Retinal pigment epithelial cell (primary cell): ENCODE results near the gene PAX6.

Source experiments
- DNase-seq: peaks from one replicate; pipeline ENCODE4 v3.0.0-alpha.2; 2010; ENCODE audit warnings: low read depth
- H3K4me3 ChIP-seq: 2 replicates; pipeline ENCODE4 v1.5.1; 2011; ENCODE audit warnings: mild to moderate bottlenecking, low read length, control low read depth, moderate library complexity
- TF ChIP-seq, protein P1 (sequence below): conservative IDR thresholded peaks from 2 replicates; pipeline ENCODE4 v1.5.1; 2011; ENCODE audit warnings: low read depth, low read length, control low read depth, inconsistent platforms

Gene PAX6

GRCh38 chr11:31783252-31783651, 27.9 kb downstream of the PAX6 start:
- DNase-seq, result no peak
- TF ChIP-seq, protein P1, sequence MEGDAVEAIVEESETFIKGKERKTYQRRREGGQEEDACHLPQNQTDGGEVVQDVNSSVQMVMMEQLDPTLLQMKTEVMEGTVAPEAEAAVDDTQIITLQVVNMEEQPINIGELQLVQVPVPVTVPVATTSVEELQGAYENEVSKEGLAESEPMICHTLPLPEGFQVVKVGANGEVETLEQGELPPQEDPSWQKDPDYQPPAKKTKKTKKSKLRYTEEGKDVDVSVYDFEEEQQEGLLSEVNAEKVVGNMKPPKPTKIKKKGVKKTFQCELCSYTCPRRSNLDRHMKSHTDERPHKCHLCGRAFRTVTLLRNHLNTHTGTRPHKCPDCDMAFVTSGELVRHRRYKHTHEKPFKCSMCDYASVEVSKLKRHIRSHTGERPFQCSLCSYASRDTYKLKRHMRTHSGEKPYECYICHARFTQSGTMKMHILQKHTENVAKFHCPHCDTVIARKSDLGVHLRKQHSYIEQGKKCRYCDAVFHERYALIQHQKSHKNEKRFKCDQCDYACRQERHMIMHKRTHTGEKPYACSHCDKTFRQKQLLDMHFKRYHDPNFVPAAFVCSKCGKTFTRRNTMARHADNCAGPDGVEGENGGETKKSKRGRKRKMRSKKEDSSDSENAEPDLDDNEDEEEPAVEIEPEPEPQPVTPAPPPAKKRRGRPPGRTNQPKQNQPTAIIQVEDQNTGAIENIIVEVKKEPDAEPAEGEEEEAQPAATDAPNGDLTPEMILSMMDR, result no peak
- no peak overlapping the region for H3K4me3 ChIP-seq

GRCh38 chr11:31782257-31782656, 28.9 kb downstream of the PAX6 start:
- no peak overlapping the region for H3K4me3 ChIP-seq
- TF ChIP-seq, protein P1, result no peak
- no peak for DNase-seq

DNA sequence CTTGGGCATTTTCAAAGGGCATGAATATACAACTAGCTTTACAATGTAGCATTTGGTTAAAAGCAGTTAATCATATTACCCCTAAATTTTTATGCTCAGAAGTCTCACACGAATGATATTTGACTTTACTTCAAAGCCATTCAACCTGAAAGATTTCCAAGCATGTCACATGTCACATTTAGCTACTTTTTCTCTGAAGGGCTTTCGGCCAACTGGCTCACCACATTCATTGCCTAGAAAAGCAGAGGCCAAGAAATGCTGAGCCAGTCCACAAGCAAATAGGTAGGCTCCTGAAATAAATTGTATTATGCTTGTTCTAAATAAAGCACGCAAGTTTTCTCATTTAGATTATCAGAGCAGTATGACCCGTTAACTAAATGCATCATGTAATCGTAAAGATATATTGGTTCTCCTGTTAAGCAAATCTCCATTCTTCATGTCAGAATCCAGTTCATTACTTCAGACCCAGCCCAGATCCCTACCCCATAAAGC, 30.6 kb downstream of the PAX6 start:
- DNase-seq, result peak; percentile 52
- no peak overlapping the region for H3K4me3 ChIP-seq
- TF ChIP-seq, protein P1, result no peak

DNA sequence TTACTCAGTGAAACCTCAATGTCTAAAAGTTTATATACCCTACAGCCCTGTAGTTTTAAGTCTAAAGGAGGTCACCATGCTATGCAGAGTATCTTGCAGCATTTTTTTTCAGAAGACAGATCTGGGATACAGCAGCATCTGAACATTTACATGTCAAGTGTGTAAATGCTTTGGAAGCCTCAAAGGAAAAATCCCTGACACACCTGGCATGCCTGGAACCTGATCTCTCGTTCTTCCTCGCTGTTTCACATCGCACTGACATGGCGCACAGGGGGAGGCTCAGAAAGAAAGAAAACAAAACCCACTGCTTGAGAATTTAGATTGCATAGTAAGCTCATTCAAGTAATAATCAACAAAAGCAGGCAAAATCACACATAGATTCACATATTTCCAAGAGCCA, 31.0 kb downstream of the PAX6 start:
- no peak overlapping the region for H3K4me3 ChIP-seq
- DNase-seq, result no peak
- TF ChIP-seq, protein P1, result no peak

GRCh38 chr11:31779374-31779791, 31.7 kb downstream of the PAX6 start:
- TF ChIP-seq, protein P1, result no peak
- H3K4me3 ChIP-seq, result no peak overlapping the region
- peak; percentile 57 for DNase-seq

GRCh38 chr11:31772412-31772811, 38.7 kb downstream of the PAX6 start:
- H3K4me3 ChIP-seq, result no peak overlapping the region
- TF ChIP-seq, protein P1, result no peak
- no peak for DNase-seq

DNA sequence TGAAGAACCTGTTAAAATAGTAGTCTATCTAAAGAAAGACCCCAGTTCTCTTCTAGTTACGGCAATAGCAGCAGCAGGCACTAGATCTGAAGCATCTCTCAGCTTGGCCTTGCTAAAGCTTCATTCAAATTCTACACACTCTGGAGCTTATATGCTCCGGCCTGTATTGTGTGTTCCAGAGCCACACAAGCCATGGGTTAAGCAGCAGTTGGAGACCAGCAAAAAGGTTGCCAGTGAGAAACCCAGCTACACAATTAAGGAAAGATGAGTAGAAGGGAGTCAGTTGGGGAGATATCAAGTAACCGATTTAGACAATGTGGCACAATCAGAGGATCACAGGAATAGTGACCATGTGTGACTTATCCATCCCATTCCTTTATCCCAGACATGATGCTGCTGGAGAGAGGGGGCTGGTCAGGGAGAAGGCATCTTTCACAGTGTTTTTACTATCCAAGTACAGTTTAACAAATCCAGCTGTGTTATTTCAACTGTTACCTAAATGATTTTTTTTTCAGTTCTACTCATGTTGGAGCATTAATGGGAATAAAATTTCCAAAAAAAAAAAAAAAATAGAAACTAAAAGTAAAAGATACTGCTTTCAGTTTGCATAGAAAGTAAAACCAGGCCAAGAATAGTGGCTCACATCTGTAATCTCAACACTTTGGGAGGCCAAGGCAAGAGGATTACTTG, 41.0 kb downstream of the PAX6 start:
- no peak overlapping the region for H3K4me3 ChIP-seq
- no peak for DNase-seq
- TF ChIP-seq, protein P1, result no peak
